GM06990 (cell line): ENCODE results near the gene RPS29.

ENCODE experiments used
- DNase-seq: peaks from one replicate; pipeline ENCODE4 v3.0.0-alpha.2; 2011; ENCODE audit not compliant: insufficient read length; ENCODE audit errors: extremely low read depth
- H3K27me3 ChIP-seq: replicated peaks from 2 replicates; pipeline ENCODE4 v1.6.0; 2011; ENCODE audit warnings: low read length; ENCODE audit not compliant: control insufficient read depth, insufficient read depth
- H3K36me3 ChIP-seq: 2 replicates; pipeline ENCODE4 v1.5.1; 2011; ENCODE audit warnings: low read length; ENCODE audit not compliant: control insufficient read depth, insufficient read depth
- H3K4me3 ChIP-seq: replicated peaks from 2 replicates; pipeline ENCODE4 v1.5.1; 2011; ENCODE audit warnings: low read depth, mild to moderate bottlenecking, control low read depth, low read length
- TF ChIP-seq, protein P1 (sequence below): IDR thresholded peaks from 2 replicates; pipeline ENCODE4 v1.5.1; 2011; ENCODE audit warnings: low read length, control low read depth, mild to moderate bottlenecking, inconsistent platforms; ENCODE audit not compliant: insufficient read depth, poor library complexity, severe bottlenecking

RPS29 gene

DNA sequence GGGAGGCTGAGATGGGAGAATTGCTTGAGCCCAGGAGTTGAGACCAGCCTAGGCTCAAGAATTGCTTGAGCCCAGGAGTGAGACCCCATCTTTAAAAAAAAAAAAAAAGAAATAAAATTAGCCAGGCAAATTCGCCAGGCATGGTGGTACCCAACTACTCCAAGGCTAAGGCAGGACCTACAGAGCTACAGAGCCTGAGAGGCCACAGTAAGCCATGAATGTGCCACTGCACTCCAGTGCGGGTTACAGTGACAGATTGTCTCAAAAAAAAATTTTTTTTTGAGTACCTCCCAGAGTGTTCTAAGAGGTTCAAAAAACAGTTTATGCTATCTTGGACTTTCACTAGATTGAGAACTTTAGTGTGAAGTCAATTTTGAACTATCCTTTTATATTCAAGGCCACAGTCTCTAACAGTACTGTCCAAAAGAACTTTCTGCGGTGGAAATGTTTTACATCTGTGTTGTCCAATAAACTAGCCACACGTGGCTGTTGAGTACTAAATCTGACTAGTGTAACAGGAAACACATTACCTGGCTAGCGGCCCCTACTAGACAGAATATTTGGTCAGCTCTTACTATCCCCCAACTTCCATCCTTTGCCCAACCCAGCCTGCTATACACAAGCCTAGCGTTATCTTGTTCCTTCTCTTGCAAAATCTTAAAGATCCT, 31.8 kb upstream of the RPS29 start:
- no peak for DNase-seq
- TF ChIP-seq, protein P1, sequence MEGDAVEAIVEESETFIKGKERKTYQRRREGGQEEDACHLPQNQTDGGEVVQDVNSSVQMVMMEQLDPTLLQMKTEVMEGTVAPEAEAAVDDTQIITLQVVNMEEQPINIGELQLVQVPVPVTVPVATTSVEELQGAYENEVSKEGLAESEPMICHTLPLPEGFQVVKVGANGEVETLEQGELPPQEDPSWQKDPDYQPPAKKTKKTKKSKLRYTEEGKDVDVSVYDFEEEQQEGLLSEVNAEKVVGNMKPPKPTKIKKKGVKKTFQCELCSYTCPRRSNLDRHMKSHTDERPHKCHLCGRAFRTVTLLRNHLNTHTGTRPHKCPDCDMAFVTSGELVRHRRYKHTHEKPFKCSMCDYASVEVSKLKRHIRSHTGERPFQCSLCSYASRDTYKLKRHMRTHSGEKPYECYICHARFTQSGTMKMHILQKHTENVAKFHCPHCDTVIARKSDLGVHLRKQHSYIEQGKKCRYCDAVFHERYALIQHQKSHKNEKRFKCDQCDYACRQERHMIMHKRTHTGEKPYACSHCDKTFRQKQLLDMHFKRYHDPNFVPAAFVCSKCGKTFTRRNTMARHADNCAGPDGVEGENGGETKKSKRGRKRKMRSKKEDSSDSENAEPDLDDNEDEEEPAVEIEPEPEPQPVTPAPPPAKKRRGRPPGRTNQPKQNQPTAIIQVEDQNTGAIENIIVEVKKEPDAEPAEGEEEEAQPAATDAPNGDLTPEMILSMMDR: no peak
- H3K36me3 ChIP-seq: peaks cover 3% of the 10 kb centered on the region
- H3K27me3 ChIP-seq: no peaks in the 10 kb centered on the region
- no peak overlapping the region for H3K4me3 ChIP-seq

DNA sequence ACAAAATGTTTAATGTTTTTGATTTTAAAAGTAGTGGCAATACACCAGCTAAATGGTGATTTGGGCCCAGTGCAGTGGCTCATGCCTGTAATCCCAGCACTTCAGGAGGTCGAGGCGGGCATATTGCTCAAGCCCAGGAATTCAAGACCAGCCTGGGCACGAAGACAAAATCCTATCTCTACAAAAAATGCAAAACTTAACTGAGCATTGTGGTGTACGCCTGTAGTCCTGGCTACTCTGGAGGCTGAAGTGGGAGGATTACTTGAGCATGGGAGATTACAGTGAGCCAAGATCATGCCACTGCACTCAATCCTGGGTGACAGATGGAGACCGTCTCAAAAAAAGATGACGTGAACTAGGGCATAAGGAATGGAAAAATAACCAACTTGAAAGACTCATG, 29.6 kb upstream of the RPS29 start:
- peaks cover 3% of the 10 kb centered on the region for H3K36me3 ChIP-seq

DNA sequence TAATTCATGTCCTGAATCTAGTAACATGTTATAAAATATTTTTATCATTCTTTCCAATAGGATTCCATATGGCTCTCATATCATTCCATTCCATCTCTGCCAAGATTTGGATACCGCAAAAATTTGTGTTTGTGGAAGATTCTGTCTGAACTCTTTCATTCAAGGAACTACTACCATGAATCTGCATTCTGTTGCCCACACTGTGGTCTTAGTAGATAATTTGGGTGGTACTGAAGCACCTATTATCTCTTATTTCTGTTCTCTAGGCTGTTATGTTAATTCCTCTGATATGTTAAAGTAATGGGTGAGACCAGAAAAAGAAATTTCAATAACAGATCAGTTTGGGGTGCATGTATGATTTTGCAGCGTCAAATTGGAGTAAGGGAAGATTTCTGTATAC, 28.0 kb upstream of the RPS29 start:
- no peak for DNase-seq
- TF ChIP-seq, protein P1: no peak
- Histone ChIP-seq H3K27me3 (no peaks in the 10 kb centered on the region), H3K4me3 (no peak overlapping the region), H3K36me3 (peaks cover 3% of the 10 kb centered on the region)

More for the DNA sequence above, 29.6 kb upstream of the RPS29 start:
- H3K27me3 ChIP-seq: no peaks in the 10 kb centered on the region
- H3K4me3 ChIP-seq: no peak overlapping the region
- TF ChIP-seq, protein P1: no peak
- DNase-seq: no peak

DNA sequence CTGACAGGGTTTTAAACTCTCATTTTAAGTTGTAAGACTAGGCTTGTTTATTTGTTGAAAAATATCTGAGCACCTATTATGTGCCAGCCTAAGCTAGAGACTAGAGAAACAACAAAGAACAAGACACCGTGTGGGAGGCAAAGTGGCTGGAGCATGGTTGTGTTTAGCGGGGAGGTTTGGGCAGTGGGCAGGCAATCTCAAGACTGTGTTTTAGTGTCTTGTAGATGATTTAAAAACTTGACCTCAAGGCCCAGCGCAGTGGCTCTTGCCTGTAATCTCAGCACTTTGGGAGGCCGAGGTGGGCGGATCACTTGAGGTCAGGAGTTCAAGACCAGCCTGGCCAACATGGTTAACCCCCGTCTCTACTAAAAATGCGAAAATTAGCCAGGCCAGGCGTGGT, 26.5 kb upstream of the RPS29 start:
- no peaks in the 10 kb centered on the region for H3K27me3 ChIP-seq
- no peak overlapping the region for H3K4me3 ChIP-seq
- TF ChIP-seq, protein P1: no peak
- no peak for DNase-seq
- peaks cover 3% of the 10 kb centered on the region for H3K36me3 ChIP-seq

DNA sequence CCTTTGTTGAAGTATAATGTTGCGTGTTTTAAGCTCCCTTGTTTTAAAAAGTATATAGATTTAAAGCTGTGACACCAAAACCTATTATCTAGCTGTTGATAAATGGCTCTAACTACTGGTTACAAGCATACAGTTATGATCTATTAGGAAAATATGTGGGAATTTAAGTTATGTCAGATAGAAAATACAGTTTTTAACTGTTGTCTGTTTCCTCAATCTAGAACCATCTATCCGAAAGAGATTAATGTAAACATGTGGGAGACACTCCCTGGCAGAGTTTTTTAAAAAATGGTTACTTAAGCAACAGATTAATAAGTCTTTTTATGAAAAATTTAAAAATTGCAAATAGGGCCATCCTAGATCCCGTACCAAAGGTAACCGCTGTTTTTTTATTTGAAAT, 26.1 kb upstream of the RPS29 start:
- TF ChIP-seq, protein P1: no peak
- Histone ChIP-seq H3K4me3 (no peak overlapping the region), H3K36me3 (peaks cover 3% of the 10 kb centered on the region), H3K27me3 (no peaks in the 10 kb centered on the region)
- no peak for DNase-seq

DNA sequence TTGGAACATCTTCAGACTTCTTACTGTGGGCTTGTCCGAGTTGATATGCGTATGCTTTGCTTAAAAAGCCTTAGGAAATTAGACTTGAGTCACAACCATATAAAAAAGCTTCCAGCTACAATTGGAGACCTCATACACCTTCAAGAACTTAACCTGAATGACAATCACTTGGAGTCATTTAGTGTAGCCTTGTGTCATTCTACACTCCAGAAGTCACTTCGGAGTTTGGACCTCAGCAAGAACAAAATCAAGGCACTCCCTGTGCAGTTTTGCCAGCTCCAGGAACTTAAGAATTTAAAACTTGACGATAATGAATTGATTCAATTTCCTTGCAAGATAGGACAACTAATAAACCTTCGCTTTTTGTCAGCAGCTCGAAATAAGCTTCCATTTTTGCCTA, 21.4 kb upstream of the RPS29 start:
- Histone ChIP-seq H3K4me3 (no peak overlapping the region), H3K27me3 (no peaks in the 10 kb centered on the region), H3K36me3 (peaks cover 6% of the 10 kb centered on the region)
- no peak for DNase-seq
- TF ChIP-seq, protein P1: no peak
